Spleen (tissue), 11 donors: ENCODE measurements around the gene LRP1B. TPM values are rescaled to one million over a fixed set of nuclear protein-coding genes. Genes with fewer than 3 reads are reported as not detected.

Experiments
- DNase-seq: peaks from one replicate; pipeline ENCODE4 v3.0.0-alpha.2; 2020
- H3K27ac ChIP-seq, 8 donors: fragments of 200-600 bp; sonication (generic) in 7 of 8; 1 replicate in 4 of 8; 2 replicates in 4 of 8; pipeline versions ENCODE4 v1.5.0 to v1.8.0; 2016 to 2021; ENCODE audit warnings: inconsistent platforms in 4 of 8, mild to moderate bottlenecking in 4 of 8, moderate library complexity in 1 of 8
- H3K27me3 ChIP-seq, 7 donors: fragments of 200-600 bp; sonication (generic) in 6 of 7; replicated peaks in 1 of 7; 1 replicate in 4 of 7; 2 replicates in 3 of 7; pipeline versions ENCODE4 v1.5.0 to v1.8.0; 2016 to 2021; ENCODE audit warnings: inconsistent platforms in 3 of 7, mild to moderate bottlenecking in 1 of 7
- H3K36me3 ChIP-seq, 6 donors: fragments of 200-600 bp; sonication (generic) in 5 of 6; 1 replicate in 4 of 6; 2 replicates in 2 of 6; pipeline versions ENCODE4 v1.5.0 to v1.8.0; 2016 to 2021; ENCODE audit warnings: inconsistent platforms in 2 of 6
- H3K4me1 ChIP-seq, 6 donors: fragments of 200-600 bp; sonication (generic) in 5 of 6; 1 replicate in 3 of 6; 2 replicates in 3 of 6; pipeline versions ENCODE4 v1.5.0 to v1.8.0; 2016 to 2021; ENCODE audit warnings: inconsistent platforms in 3 of 6
- H3K4me3 ChIP-seq, 8 donors: fragments of 200-600 bp; sonication (generic) in 7 of 8; 1 replicate in 4 of 8; 2 replicates in 4 of 8; pipeline versions ENCODE4 v1.5.0 to v1.8.0; 2016 to 2021; ENCODE audit warnings: inconsistent platforms in 4 of 8, mild to moderate bottlenecking in 4 of 8, moderate library complexity in 2 of 8
- H3K9me3 ChIP-seq, 8 donors: fragments of 200-600 bp; sonication (generic) in 7 of 8; 1 replicate in 4 of 8; 2 replicates in 4 of 8; pipeline versions ENCODE4 v1.5.0 to v1.8.0; 2016 to 2021; ENCODE audit warnings: inconsistent platforms in 4 of 8
- POLR2A ChIP-seq, 3 donors: fragments of 450-650 bp; IDR thresholded peaks; one replicate each; pipeline ENCODE4 v1.5.1; 2017; ENCODE audit warnings: antibody characterized with exemption in 3 of 3, mild to moderate bottlenecking in 1 of 3
- POLR2AphosphoS5 ChIP-seq, 3 donors: sonication (generic); formaldehyde crosslinking; IDR thresholded peaks; one replicate each; pipeline ENCODE4 v1.5.1; 2017; ENCODE audit warnings: antibody characterized with exemption in 3 of 3
- WGBS, 5 donors: extraction: QIAGEN DNeasy Blood & Tissue Kit in 3 of 5; methylation state at CpG; one replicate each; pipeline versions ENCODE4 v1.1.5 to v1.1.7; 2013 to 2018; 5-methylcytosine and 5-hydroxymethylcytosine counted together
- intact Hi-C: fragments of 100-400 bp; cut with DNase I; formaldehyde crosslinking; loops from one replicate; pipeline ENCODE4 v1.15.0; 2023; ENCODE audit warnings: low total_unique reads
- polyA plus RNA-seq, 3 donors: library from polyadenylated mRNA; stranded (reverse); fragments of 200-250 nt; gene quantifications; one replicate each; pipeline ENCODE4 v1.2.1, GENCODE V29; 2013
- total RNA-seq, 7 donors: library from RNA; depleted of rRNA in 3 of 7; stranded (reverse); fragments of >200 nt in 3 of 7; fragmentation: NEBNext Ultra II Directional in 4 of 7; extraction: Animal tissue kit (Norgen Biotek cat#: 25700) in 4 of 7; gene quantifications; one replicate each; pipeline versions ENCODE4 v1.1.0 to v1.2.1, GENCODE V29; 2016 to 2021
- TF ChIP-seq, protein P1 (sequence below), 11 experiments: fragments of 200-600 bp in 7 of 11; fragments of 450-650 bp in 4 of 11; sonication (generic) in 4 of 11; IDR thresholded peaks in 8 of 11; conservative IDR thresholded peaks in 3 of 11; 1 replicate in 7 of 11; 2 replicates in 4 of 11; pipeline versions ENCODE4 v1.4.0 to v1.8.0; 2016 to 2021; ENCODE audit warnings: antibody characterized with exemption in 11 of 11, inconsistent platforms in 4 of 11, mild to moderate bottlenecking in 1 of 11
- donor health status: healthy with polysubstance abuse.
- donor health status: DM: no; HTN: no; CAD: no; lungs with moderate emphysema.
- donor health status: DM: no; HTN: no; CAD: no.
- donor health status: Bipolar disorder and iron deficiency.
- donor health status: healthy.
- donor health status: DM: no; HTN: no; CAD: no.
- donor health status: DM: yes; HTN: yes; CAD: no.

Gene LRP1B
- total and polyA plus RNA-seq, 10 donors, result 0.02 to 0.85 (median 0.08) TPM; not detected in 2

DNA sequence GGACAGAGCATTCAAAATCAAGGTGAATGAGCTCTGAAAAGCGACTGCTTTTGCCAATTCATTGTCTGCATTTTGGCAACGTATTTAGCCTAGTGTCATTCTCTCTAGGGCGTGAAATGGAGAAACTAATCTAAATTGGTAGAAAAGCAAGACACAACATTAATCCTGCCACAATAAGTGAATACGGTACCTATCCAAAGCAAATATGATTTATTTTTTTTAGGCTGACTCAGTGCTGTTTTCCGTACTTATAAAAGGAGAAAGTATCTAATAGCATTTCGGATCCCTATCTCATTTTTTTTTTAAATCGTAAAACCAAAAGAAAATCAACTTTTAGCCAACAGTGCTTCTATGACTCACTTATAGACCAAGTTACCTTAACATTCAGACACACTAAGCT is 672.5 kb downstream of the LRP1B start:
- no peaks in the 10 kb centered on the region for H3K4me1 ChIP-seq
- no peak overlapping the region for H3K27ac ChIP-seq
- TF ChIP-seq POLR2A (IDR thresholded peaks at IDR 0.05) (no peak), POLR2AphosphoS5 (IDR thresholded peaks at IDR 0.05) (no peak)
- TF ChIP-seq, protein P1, sequence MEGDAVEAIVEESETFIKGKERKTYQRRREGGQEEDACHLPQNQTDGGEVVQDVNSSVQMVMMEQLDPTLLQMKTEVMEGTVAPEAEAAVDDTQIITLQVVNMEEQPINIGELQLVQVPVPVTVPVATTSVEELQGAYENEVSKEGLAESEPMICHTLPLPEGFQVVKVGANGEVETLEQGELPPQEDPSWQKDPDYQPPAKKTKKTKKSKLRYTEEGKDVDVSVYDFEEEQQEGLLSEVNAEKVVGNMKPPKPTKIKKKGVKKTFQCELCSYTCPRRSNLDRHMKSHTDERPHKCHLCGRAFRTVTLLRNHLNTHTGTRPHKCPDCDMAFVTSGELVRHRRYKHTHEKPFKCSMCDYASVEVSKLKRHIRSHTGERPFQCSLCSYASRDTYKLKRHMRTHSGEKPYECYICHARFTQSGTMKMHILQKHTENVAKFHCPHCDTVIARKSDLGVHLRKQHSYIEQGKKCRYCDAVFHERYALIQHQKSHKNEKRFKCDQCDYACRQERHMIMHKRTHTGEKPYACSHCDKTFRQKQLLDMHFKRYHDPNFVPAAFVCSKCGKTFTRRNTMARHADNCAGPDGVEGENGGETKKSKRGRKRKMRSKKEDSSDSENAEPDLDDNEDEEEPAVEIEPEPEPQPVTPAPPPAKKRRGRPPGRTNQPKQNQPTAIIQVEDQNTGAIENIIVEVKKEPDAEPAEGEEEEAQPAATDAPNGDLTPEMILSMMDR (IDR thresholded peaks at IDR 0.05 in 8 of 11, conservative IDR thresholded peaks at IDR 0.05 in 3 of 11), result no peak
- H3K9me3 ChIP-seq, result no peaks in the 10 kb centered on the region
- intact Hi-C loops, result no loop called here
- H3K27me3 ChIP-seq, result no peaks in the 10 kb centered on the region
- H3K36me3 ChIP-seq, result no peaks in the 10 kb centered on the region
- H3K4me3 ChIP-seq, result no peak overlapping the region
- DNase-seq, result no peak
- WGBS, 5 donors, result 71 to 89% (median 79%) methylated on average over 7 of the region's 7 CpGs

- DNase-seq, result no peak
- intact Hi-C loops, result no loop called here
- TF ChIP-seq, protein P1 (IDR thresholded peaks at IDR 0.05 in 8 of 11, conservative IDR thresholded peaks at IDR 0.05 in 3 of 11), result no peak
- TF ChIP-seq POLR2A (IDR thresholded peaks at IDR 0.05) (no peak), POLR2AphosphoS5 (IDR thresholded peaks at IDR 0.05) (no peak)
- 48 to 83% (median 57%) methylated on average over 2 of the region's 2 CpGs for WGBS, 5 donors
- H3K4me1 ChIP-seq, result no peaks in the 10 kb centered on the region
- H3K27me3 ChIP-seq, result no peaks in the 10 kb centered on the region
- no peak overlapping the region for H3K27ac ChIP-seq
- no peak overlapping the region for H3K4me3 ChIP-seq
- H3K9me3 ChIP-seq, result no peaks in the 10 kb centered on the region
- H3K36me3 ChIP-seq, result no peaks in the 10 kb centered on the region
Measured at GRCh38 chr2:141455877-141456276, 674.9 kb downstream of the LRP1B start.

DNA sequence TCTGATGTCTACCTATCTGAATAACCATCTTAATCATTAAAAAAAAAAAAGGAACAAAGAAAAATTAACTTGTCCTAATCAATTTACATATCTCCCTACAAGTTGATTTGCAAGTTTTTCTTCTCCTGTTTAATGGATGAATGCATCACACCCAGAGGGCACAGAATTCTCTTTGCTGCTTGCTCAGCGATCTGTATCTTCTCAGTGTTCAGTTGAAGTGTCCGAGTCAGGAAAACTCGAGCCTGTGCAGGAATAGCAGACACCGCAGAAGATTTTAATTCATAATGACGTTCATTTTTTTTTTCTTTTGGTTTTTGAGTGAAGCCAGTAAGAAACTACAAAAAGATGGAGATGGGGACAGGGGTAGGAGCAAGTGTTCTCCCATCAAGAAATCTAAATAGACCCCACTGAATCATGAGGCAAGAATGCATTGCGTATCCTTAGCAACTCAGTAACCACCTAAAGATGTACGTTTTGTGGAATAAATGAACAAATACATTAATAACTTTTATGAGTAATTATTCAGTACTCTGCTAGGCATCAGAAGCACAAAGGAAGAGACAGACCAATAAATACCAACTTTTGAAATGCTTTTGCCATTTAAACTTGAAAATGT is 675.5 kb downstream of the LRP1B start:
- H3K4me3 ChIP-seq, result no peak overlapping the region
- no peaks in the 10 kb centered on the region for H3K4me1 ChIP-seq
- WGBS, 5 donors, result 83 to 89% (median 86%) methylated on average over 7 of the region's 7 CpGs
- no peak overlapping the region for H3K27ac ChIP-seq
- no peaks in the 10 kb centered on the region for H3K36me3 ChIP-seq
- H3K9me3 ChIP-seq, result no peaks in the 10 kb centered on the region
- H3K27me3 ChIP-seq, result no peaks in the 10 kb centered on the region
- DNase-seq, result no peak
- TF ChIP-seq, protein P1 (IDR thresholded peaks at IDR 0.05 in 8 of 11, conservative IDR thresholded peaks at IDR 0.05 in 3 of 11), result no peak
- TF ChIP-seq POLR2AphosphoS5 (IDR thresholded peaks at IDR 0.05) (no peak), POLR2A (IDR thresholded peaks at IDR 0.05) (no peak)
- intact Hi-C loops, result no loop called here

- TF ChIP-seq, protein P1 (IDR thresholded peaks at IDR 0.05 in 8 of 11, conservative IDR thresholded peaks at IDR 0.05 in 3 of 11), result no peak
- TF ChIP-seq POLR2AphosphoS5 (IDR thresholded peaks at IDR 0.05) (no peak), POLR2A (IDR thresholded peaks at IDR 0.05) (no peak)
- Histone ChIP-seq H3K36me3 (no peaks in the 10 kb centered on the region), H3K27ac (no peak overlapping the region), H3K4me3 (no peak overlapping the region), H3K4me1 (no peaks in the 10 kb centered on the region), H3K27me3 (no peaks in the 10 kb centered on the region), H3K9me3 (peaks cover 0 to 18% (median 5%) of the 10 kb centered on the region in 8 donors)
- intact Hi-C loops, result no loop called here
- WGBS, 5 donors, result 86 to 93% (median 87%) methylated on average over 17 of the region's 17 CpGs
- no peak for DNase-seq
Measured at GRCh38 chr2:141440072-141440635, 690.7 kb downstream of the LRP1B start.
